H1 (cell line): ENCODE data around the gene MEA1. TPM values are rescaled to one million over a fixed set of nuclear protein-coding genes. Genes with fewer than 3 reads are reported as not detected.

Source experiments
- BACH1 ChIP-seq: IDR thresholded peaks from 2 replicates; pipeline ENCODE4 v1.6.1; 2012; ENCODE audit warnings: low read length, improper control_type of control experiment
- CBX8 ChIP-seq: fragments of 300-800, 300-1000 bp; sonication (generic); IDR thresholded peaks from 2 replicates; pipeline ENCODE4 v1.7.1; 2016; ENCODE audit warnings: low read depth, low read length, borderline replicate concordance
- CEBPB ChIP-seq: IDR thresholded peaks from 2 replicates; pipeline ENCODE4 v1.6.1; 2012; ENCODE audit warnings: low read depth, low read length
- KDM5A ChIP-seq: fragments of 200-600 bp; IDR thresholded peaks from 2 replicates; pipeline ENCODE4 v1.7.1; 2012; ENCODE audit warnings: mild to moderate bottlenecking, low read length, inconsistent platforms, mixed read lengths
- NRF1 ChIP-seq: IDR thresholded peaks from 2 replicates; pipeline ENCODE4 v1.6.1; 2011; ENCODE audit warnings: mild to moderate bottlenecking, low read depth, low read length, improper control_type of control experiment
- RBBP5 ChIP-seq: IDR thresholded peaks from 2 replicates; pipeline ENCODE4 v1.7.1; 2012; ENCODE audit warnings: low read depth, mild to moderate bottlenecking, inconsistent platforms, low read length, moderate library complexity, borderline replicate concordance
- RXRA ChIP-seq: IDR thresholded peaks from 2 replicates; pipeline ENCODE4 v1.6.1; 2011; ENCODE audit warnings: low read depth, mild to moderate bottlenecking, low read length, moderate library complexity; ENCODE audit not compliant: insufficient read depth
- TAF1 ChIP-seq: IDR thresholded peaks from 2 replicates; pipeline ENCODE4 v1.6.1; 2011; ENCODE audit warnings: mild to moderate bottlenecking, low read depth, low read length
- TBP ChIP-seq: IDR thresholded peaks from 2 replicates; pipeline ENCODE4 v1.6.1; 2011; ENCODE audit warnings: low read depth, low read length, improper control_type of control experiment
- ZNF274 ChIP-seq: IDR thresholded peaks from 2 replicates; pipeline ENCODE4 v1.7.0; 2012; ENCODE audit warnings: low read length, borderline replicate concordance; ENCODE audit errors: extremely low read depth
- polyA plus RNA-seq, 7 experiments: library from polyadenylated mRNA; depleted of rRNA in 3 of 7; stranded (reverse) in 5 of 7; unstranded in 2 of 7; fragments of >200 nt in 5 of 7; fragments of 200-250 nt in 2 of 7; gene quantifications; 1 replicate in 5 of 7; 2 replicates in 1 of 7; 4 replicates in 1 of 7; pipeline versions ENCODE4 v1.2.1 to v1.2.3, GENCODE V29; 2011 to 2013; ENCODE audit warnings: missing spikeins in 2 of 7, mixed read lengths in 2 of 7
- total RNA-seq: library from RNA; stranded (reverse); fragmentation: NEBNext Ultra II Directional; extraction: Animal tissue kit (Norgen Biotek cat#: 25700); gene quantifications from 2 replicates; pipeline ENCODE4 v1.2.1, GENCODE V29; 2021
- TF ChIP-seq, protein P1 (sequence below): fragments of 300-600 bp; sonication (generic); IDR thresholded peaks from 2 replicates; pipeline ENCODE4 v1.7.1; 2012; ENCODE audit warnings: low read length, moderate library complexity, mild to moderate bottlenecking, inconsistent platforms; ENCODE audit not compliant: insufficient replicate concordance
- TF ChIP-seq, protein P2 (sequence below): IDR thresholded peaks from 2 replicates; pipeline ENCODE4 v1.6.1; 2012; ENCODE audit warnings: inconsistent platforms

Gene MEA1
- total and polyA plus RNA-seq, 2 of the 8 experiments (the other 6 are each of a cell fraction or from before 2014, with no cell fraction given) = 94.2 to 96.4 TPM

DNA sequence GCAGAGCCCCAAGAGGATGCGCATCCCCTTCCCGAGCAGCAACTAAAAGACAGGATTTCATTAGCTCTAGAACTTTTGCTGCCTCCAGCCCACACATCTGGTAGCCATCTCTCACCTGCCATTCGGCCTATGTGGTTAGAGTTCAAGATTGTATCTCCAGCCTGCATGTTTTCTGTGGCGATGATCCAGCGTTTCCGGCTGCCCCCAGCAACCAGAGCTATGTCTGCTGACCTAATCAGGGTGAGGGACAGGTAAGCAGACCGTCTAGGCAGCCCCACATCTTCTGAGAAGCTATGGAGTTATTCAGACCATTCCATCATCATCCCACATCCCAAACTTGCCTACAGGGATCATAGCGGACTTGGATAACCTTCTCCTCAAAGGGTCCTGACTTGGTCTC, 42.2 kb upstream of the MEA1 start (continued):
- TF ChIP-seq, protein P1, sequence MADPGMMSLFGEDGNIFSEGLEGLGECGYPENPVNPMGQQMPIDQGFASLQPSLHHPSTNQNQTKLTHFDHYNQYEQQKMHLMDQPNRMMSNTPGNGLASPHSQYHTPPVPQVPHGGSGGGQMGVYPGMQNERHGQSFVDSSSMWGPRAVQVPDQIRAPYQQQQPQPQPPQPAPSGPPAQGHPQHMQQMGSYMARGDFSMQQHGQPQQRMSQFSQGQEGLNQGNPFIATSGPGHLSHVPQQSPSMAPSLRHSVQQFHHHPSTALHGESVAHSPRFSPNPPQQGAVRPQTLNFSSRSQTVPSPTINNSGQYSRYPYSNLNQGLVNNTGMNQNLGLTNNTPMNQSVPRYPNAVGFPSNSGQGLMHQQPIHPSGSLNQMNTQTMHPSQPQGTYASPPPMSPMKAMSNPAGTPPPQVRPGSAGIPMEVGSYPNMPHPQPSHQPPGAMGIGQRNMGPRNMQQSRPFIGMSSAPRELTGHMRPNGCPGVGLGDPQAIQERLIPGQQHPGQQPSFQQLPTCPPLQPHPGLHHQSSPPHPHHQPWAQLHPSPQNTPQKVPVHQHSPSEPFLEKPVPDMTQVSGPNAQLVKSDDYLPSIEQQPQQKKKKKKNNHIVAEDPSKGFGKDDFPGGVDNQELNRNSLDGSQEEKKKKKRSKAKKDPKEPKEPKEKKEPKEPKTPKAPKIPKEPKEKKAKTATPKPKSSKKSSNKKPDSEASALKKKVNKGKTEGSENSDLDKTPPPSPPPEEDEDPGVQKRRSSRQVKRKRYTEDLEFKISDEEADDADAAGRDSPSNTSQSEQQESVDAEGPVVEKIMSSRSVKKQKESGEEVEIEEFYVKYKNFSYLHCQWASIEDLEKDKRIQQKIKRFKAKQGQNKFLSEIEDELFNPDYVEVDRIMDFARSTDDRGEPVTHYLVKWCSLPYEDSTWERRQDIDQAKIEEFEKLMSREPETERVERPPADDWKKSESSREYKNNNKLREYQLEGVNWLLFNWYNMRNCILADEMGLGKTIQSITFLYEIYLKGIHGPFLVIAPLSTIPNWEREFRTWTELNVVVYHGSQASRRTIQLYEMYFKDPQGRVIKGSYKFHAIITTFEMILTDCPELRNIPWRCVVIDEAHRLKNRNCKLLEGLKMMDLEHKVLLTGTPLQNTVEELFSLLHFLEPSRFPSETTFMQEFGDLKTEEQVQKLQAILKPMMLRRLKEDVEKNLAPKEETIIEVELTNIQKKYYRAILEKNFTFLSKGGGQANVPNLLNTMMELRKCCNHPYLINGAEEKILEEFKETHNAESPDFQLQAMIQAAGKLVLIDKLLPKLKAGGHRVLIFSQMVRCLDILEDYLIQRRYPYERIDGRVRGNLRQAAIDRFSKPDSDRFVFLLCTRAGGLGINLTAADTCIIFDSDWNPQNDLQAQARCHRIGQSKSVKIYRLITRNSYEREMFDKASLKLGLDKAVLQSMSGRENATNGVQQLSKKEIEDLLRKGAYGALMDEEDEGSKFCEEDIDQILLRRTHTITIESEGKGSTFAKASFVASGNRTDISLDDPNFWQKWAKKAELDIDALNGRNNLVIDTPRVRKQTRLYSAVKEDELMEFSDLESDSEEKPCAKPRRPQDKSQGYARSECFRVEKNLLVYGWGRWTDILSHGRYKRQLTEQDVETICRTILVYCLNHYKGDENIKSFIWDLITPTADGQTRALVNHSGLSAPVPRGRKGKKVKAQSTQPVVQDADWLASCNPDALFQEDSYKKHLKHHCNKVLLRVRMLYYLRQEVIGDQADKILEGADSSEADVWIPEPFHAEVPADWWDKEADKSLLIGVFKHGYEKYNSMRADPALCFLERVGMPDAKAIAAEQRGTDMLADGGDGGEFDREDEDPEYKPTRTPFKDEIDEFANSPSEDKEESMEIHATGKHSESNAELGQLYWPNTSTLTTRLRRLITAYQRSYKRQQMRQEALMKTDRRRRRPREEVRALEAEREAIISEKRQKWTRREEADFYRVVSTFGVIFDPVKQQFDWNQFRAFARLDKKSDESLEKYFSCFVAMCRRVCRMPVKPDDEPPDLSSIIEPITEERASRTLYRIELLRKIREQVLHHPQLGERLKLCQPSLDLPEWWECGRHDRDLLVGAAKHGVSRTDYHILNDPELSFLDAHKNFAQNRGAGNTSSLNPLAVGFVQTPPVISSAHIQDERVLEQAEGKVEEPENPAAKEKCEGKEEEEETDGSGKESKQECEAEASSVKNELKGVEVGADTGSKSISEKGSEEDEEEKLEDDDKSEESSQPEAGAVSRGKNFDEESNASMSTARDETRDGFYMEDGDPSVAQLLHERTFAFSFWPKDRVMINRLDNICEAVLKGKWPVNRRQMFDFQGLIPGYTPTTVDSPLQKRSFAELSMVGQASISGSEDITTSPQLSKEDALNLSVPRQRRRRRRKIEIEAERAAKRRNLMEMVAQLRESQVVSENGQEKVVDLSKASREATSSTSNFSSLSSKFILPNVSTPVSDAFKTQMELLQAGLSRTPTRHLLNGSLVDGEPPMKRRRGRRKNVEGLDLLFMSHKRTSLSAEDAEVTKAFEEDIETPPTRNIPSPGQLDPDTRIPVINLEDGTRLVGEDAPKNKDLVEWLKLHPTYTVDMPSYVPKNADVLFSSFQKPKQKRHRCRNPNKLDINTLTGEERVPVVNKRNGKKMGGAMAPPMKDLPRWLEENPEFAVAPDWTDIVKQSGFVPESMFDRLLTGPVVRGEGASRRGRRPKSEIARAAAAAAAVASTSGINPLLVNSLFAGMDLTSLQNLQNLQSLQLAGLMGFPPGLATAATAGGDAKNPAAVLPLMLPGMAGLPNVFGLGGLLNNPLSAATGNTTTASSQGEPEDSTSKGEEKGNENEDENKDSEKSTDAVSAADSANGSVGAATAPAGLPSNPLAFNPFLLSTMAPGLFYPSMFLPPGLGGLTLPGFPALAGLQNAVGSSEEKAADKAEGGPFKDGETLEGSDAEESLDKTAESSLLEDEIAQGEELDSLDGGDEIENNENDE = no peak
- TF ChIP-seq, protein P2, sequence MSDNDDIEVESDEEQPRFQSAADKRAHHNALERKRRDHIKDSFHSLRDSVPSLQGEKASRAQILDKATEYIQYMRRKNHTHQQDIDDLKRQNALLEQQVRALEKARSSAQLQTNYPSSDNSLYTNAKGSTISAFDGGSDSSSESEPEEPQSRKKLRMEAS = no peak
- TF ChIP-seq KDM5A (no peak), CBX8 (no peak), RBBP5 (no peak), CEBPB (no peak), NRF1 (no peak), RXRA (no peak), TAF1 (no peak), BACH1 (no peak), ZNF274 (no peak), TBP (no peak)
